Pancreas (tissue), 10 donors: ENCODE results near the gene SEBOX. TPM values are rescaled to one million over a fixed set of nuclear protein-coding genes. Genes with fewer than 3 reads are reported as not detected.

ENCODE experiments used
- ATAC-seq, 4 donors: fragments of 200-7000 bp; cut with Tn5 transposase; one replicate each; pipeline versions ENCODE4 v1.8.0 to v1.9.1; 2020; ENCODE audit warnings: mild to moderate bottlenecking in 4 of 4, moderate library complexity in 4 of 4
- DNase-seq, 6 donors: peaks; one replicate each; pipeline ENCODE4 v3.0.0-alpha.2; 2020
- FAIRE-seq: peaks from 2 replicates; lab custom pipeline; 2012; peaks lifted over from hg19 to GRCh38; lab: Jason Lieb, UNC
- H3K27ac ChIP-seq, 4 donors: fragments of 200-600 bp; sonication (generic); 1 replicate in 3 of 4; 2 replicates in 1 of 4; pipeline versions ENCODE4 v1.5.0 to v1.8.0; 2020
- H3K27me3 ChIP-seq, 4 donors: fragments of 200-600 bp; one replicate each; pipeline ENCODE4 v1.8.0; 2021
- H3K36me3 ChIP-seq, 3 donors: fragments of 200-600 bp; sonication (generic) in 1 of 3; one replicate each; pipeline versions ENCODE4 v1.5.0 to v1.8.0; 2020 to 2021
- H3K4me1 ChIP-seq, 3 donors: fragments of 200-600 bp; one replicate each; pipeline ENCODE4 v1.8.0; 2021
- H3K4me3 ChIP-seq, 4 donors: fragments of 200-600 bp; sonication (generic) in 2 of 4; one replicate each; pipeline versions ENCODE4 v1.5.0 to v1.8.0; 2020 to 2021
- H3K9me3 ChIP-seq, 4 donors: fragments of 200-600 bp; one replicate each; pipeline ENCODE4 v1.8.0; 2021
- CTCF ChIP-seq, 4 donors: fragments of 200-600 bp; sonication (generic) in 3 of 4; IDR thresholded peaks; one replicate each; pipeline versions ENCODE4 v1.5.0 to v1.8.0; 2021; ENCODE audit warnings: antibody characterized with exemption in 4 of 4
- WGBS, 2 donors: extraction: QIAGEN DNeasy Blood & Tissue Kit; methylation state at CpG; one replicate each; pipeline ENCODE4 v1.1.7; 2013; 5-methylcytosine and 5-hydroxymethylcytosine counted together
- intact Hi-C, 3 donors: fragments of 100-400 bp; cut with DNase I; formaldehyde crosslinking; loops; one replicate each; pipeline versions ENCODE4 v1.11.1 to v1.14.2; 2022
- polyA plus RNA-seq, 2 donors: library from polyadenylated mRNA; stranded (reverse); fragments of 200-250 nt; gene quantifications; one replicate each; pipeline ENCODE4 v1.2.3, GENCODE V29; 2013
- total RNA-seq, 6 donors: library from RNA; stranded (reverse); fragmentation: NEBNext Ultra II Directional in 4 of 6; extraction: Animal tissue kit (Norgen Biotek cat#: 25700) in 4 of 6; gene quantifications; one replicate each; pipeline versions ENCODE4 v1.2.1 to v1.2.4, GENCODE V29; 2021 to 2023
- donor health status: healthy with polysubstance abuse.
- donor health status: DM: no; HTN: no; CAD: no; lungs with moderate emphysema.
- donor health status: DM: no; HTN: no; CAD: no.
- donor health status: control.
- donor health status: control.
- donor health status: Bipolar disorder and iron deficiency.
- donor health status: DM: yes; HTN: yes; CAD: no.
- donor health status: DM: no; HTN: no; CAD: no.
- donor health status: DM: no; HTN: no; CAD: no.
- donor health status: DM: yes; HTN: yes; CAD: no.

Gene SEBOX
- total RNA-seq (not detected), polyA plus RNA-seq (not detected)

- intact Hi-C loops = no loop called here
- FAIRE-seq = no peak
- peaks cover 3 to 25% (median 12%) of the 10 kb centered on the region in 3 donors for H3K36me3 ChIP-seq
These were observed at the start of gene SEBOX for GRCh38 chr17:28364665-28365363. SEBOX (minus strand) TSS chr17:28365199; CDS start chr17:28365151, 48 bp downstream.

GRCh38 chr17:28413804-28414203 is 48.8 kb upstream of the SEBOX start:
- FAIRE-seq = no peak
- 64 to 73% methylated on average over 7 of the region's 7 CpGs for WGBS, 2 donors
- intact Hi-C loops = no loop called here

More at GRCh38 chr17:28364665-28365363, at the start of gene SEBOX:
- Histone ChIP-seq H3K27me3 (no peaks in the 10 kb centered on the region), H3K27ac (no peak within 1 kb of the TSS), H3K4me3 (no peak within 1 kb of the TSS), H3K9me3 (no peaks in the 10 kb centered on the region), H3K4me1 (peaks cover 0 to 4% (median 0%) of the 10 kb centered on the region in 3 donors)
- DNase-seq (peak in 1 of 6 donors; percentile 34), ATAC-seq (no peak)
- WGBS, 2 donors = 90 to 95% methylated on average over 13 of the region's 13 CpGs
- TF ChIP-seq CTCF (IDR thresholded peaks at IDR 0.05) = no peak

GRCh38 chr17:28412099-28412498 is 47.1 kb upstream of the SEBOX start:
- ATAC-seq (no peak), FAIRE-seq (no peak), DNase-seq (no peak)
- Histone ChIP-seq H3K4me3 (no peak overlapping the region), H3K27ac (no peak overlapping the region), H3K27me3 (no peaks in the 10 kb centered on the region), H3K4me1 (no peaks in the 10 kb centered on the region), H3K9me3 (no peaks in the 10 kb centered on the region), H3K36me3 (no peaks in the 10 kb centered on the region)
- intact Hi-C loops = no loop called here
- TF ChIP-seq CTCF (IDR thresholded peaks at IDR 0.05) = no peak
- 81 to 87% methylated on average over 3 of the region's 3 CpGs for WGBS, 2 donors

More at GRCh38 chr17:28413804-28414203, 48.8 kb upstream of the SEBOX start:
- no peaks in the 10 kb centered on the region for H3K9me3 ChIP-seq
- H3K4me1 ChIP-seq = no peaks in the 10 kb centered on the region
- H3K27me3 ChIP-seq = no peaks in the 10 kb centered on the region
- TF ChIP-seq CTCF (IDR thresholded peaks at IDR 0.05) = no peak
- ATAC-seq (no peak), DNase-seq (no peak)
- H3K36me3 ChIP-seq = no peaks in the 10 kb centered on the region
- no peak overlapping the region for H3K27ac ChIP-seq
- no peak overlapping the region for H3K4me3 ChIP-seq

- intact Hi-C loops = no loop called here
- no peaks in the 10 kb centered on the region for H3K36me3 ChIP-seq
- no peak for TF ChIP-seq CTCF (IDR thresholded peaks at IDR 0.05)
- no peak overlapping the region for H3K4me3 ChIP-seq
- ATAC-seq (no peak), DNase-seq (no peak), FAIRE-seq (no peak)
- H3K27ac ChIP-seq = no peak overlapping the region
- H3K9me3 ChIP-seq = no peaks in the 10 kb centered on the region
- 94 to 95% methylated on average over 1 of the region's 1 CpG for WGBS, 2 donors
- H3K4me1 ChIP-seq = peaks cover 0 to 13% (median 4%) of the 10 kb centered on the region in 3 donors
- H3K27me3 ChIP-seq = no peaks in the 10 kb centered on the region
These were observed 42.9 kb upstream of the SEBOX start for GRCh38 chr17:28407974-28408306.
